MCF 10A (cell line): ENCODE results near the gene ZPLD1. TPM values are rescaled to one million over a fixed set of nuclear protein-coding genes. Genes with fewer than 3 reads are reported as not detected.

Experiments
- BruUV-seq: library from RNA; stranded (reverse); fragments of 400-500 nt; replicated peaks from 2 replicates; lab custom pipeline; 2021; lab: Mats Ljungman, UMichigan
- CTCF ChIA-PET: fragments of 300-600 bp; sonication (Branson Sonifier 250); formaldehyde crosslinking; extraction: SDS; loops from one replicate; lab custom pipeline; 2021; ENCODE audit warnings: antibody characterized with exemption, inconsistent platforms; lab: Yijun Ruan, JAX
- POLR2A ChIA-PET: fragments of 300-600, 350-650 bp; sonication (Branson Sonifier 250); formaldehyde crosslinking; extraction: SDS; loops from one replicate; lab custom pipeline; 2020; ENCODE audit warnings: antibody characterized with exemption, inconsistent platforms; lab: Yijun Ruan, JAX
- DNase-seq: peaks from one replicate; pipeline ENCODE4 v3.0.0-alpha.2; 2018; ENCODE audit not compliant: unreplicated experiment
- H3K27ac Mint-ChIP-seq: one replicate; pipeline ENCODE4 v1.8.0; 2022; ENCODE audit warnings: mild to moderate bottlenecking, low read depth, mixed read lengths; ENCODE audit not compliant: unreplicated experiment
- H3K27me3 Mint-ChIP-seq: one replicate; pipeline ENCODE4 v1.8.0; 2022; ENCODE audit warnings: mixed read lengths; ENCODE audit not compliant: insufficient read depth, unreplicated experiment
- H3K36me3 Mint-ChIP-seq: one replicate; pipeline ENCODE4 v1.8.0; 2022; ENCODE audit warnings: mild to moderate bottlenecking, moderate library complexity, mixed read lengths; ENCODE audit not compliant: insufficient read depth, unreplicated experiment
- H3K4me1 Mint-ChIP-seq: one replicate; pipeline ENCODE4 v1.8.0; 2022; ENCODE audit warnings: mixed read lengths; ENCODE audit not compliant: insufficient read depth, unreplicated experiment
- H3K4me3 Mint-ChIP-seq: one replicate; pipeline ENCODE4 v1.8.0; 2022; ENCODE audit warnings: mild to moderate bottlenecking, moderate library complexity, mixed read lengths; ENCODE audit not compliant: unreplicated experiment
- H3K9me3 Mint-ChIP-seq: one replicate; pipeline ENCODE4 v1.8.0; 2022; ENCODE audit warnings: mixed read lengths; ENCODE audit not compliant: unreplicated experiment
- CTCF ChIP-seq: fragments of 200-600 bp; IDR thresholded peaks from one replicate; pipeline ENCODE4 v1.8.0; 2022; ENCODE audit warnings: antibody characterized with exemption, mild to moderate bottlenecking; ENCODE audit not compliant: unreplicated experiment
- intact Hi-C: fragments of 100-400 bp; cut with micrococcal nuclease; formaldehyde crosslinking; loops from 2 replicates; pipeline ENCODE4 v1.14.1; 2022
- total RNA-seq: library from RNA; stranded (reverse); gene quantifications from 2 replicates; pipeline ENCODE4 v1.2.3, GENCODE V29; 2022

ZPLD1 gene
- total RNA-seq, 1 experiment from 2014 or later, result 0.12 TPM

- no peak for DNase-seq
- BruUV-seq, result no TSS peak
Observed at GRCh38 chr3:102454181-102454580, 19.4 kb downstream of the ZPLD1 start.

GRCh38 chr3:102457644-102458043 is 22.8 kb downstream of the ZPLD1 start:
- no peak for TF ChIP-seq CTCF
- Mint-ChIP-seq H3K4me3 (no peak overlapping the region), H3K27me3 (no peaks in the 10 kb centered on the region), H3K4me1 (peaks cover 13% of the 10 kb centered on the region), H3K36me3 (no peaks in the 10 kb centered on the region), H3K27ac (no peak overlapping the region), H3K9me3 (no peaks in the 10 kb centered on the region)
- no peak for DNase-seq
- CTCF ChIA-PET, result no interaction called here
- POLR2A ChIA-PET, result no interaction called here
- intact Hi-C loops, result no loop called here
- BruUV-seq, result no TSS peak

More at GRCh38 chr3:102454181-102454580, 19.4 kb downstream of the ZPLD1 start:
- H3K4me1 Mint-ChIP-seq, result peaks cover 7% of the 10 kb centered on the region
- TF ChIP-seq CTCF, result no peak
- no peaks in the 10 kb centered on the region for H3K27me3 Mint-ChIP-seq
- no peaks in the 10 kb centered on the region for H3K36me3 Mint-ChIP-seq
- CTCF ChIA-PET, result no interaction called here
- H3K9me3 Mint-ChIP-seq, result no peaks in the 10 kb centered on the region
- H3K4me3 Mint-ChIP-seq, result no peak overlapping the region
- no peak overlapping the region for H3K27ac Mint-ChIP-seq
- POLR2A ChIA-PET, result interaction anchor here (0.6 to 0.7 kb wide), 2 partner anchors 42 to 663 kb away, joined by 3 read pairs; no protein-coding TSS in a partner anchor
- intact Hi-C loops, result no loop called here

GRCh38 chr3:102460579-102460978 is 25.8 kb downstream of the ZPLD1 start:
- ChIA-PET POLR2A (interaction anchor here (0.7 kb wide), 1 partner anchor 960 kb away, joined by 3 read pairs; no protein-coding TSS in a partner anchor), CTCF (no interaction called here)
- H3K4me1 Mint-ChIP-seq, result peaks cover 13% of the 10 kb centered on the region
- H3K4me3 Mint-ChIP-seq, result no peak overlapping the region
- no peak for TF ChIP-seq CTCF
- no peaks in the 10 kb centered on the region for H3K9me3 Mint-ChIP-seq
- no peaks in the 10 kb centered on the region for H3K27me3 Mint-ChIP-seq
- no peaks in the 10 kb centered on the region for H3K36me3 Mint-ChIP-seq
- peak; percentile 28 for DNase-seq
- no peak overlapping the region for H3K27ac Mint-ChIP-seq
- BruUV-seq, result no TSS peak
- intact Hi-C loops, result loop anchor here (2.0 to 10.0 kb wide), 3 partner anchors 60 to 223 kb away; no protein-coding TSS in a partner anchor

- Mint-ChIP-seq H3K36me3 (no peaks in the 10 kb centered on the region), H3K4me3 (no peak overlapping the region), H3K27ac (no peak overlapping the region), H3K9me3 (no peaks in the 10 kb centered on the region), H3K4me1 (peaks cover 13% of the 10 kb centered on the region), H3K27me3 (no peaks in the 10 kb centered on the region)
- no peak for TF ChIP-seq CTCF
- no peak for DNase-seq
- no TSS peak for BruUV-seq
- POLR2A ChIA-PET, result no interaction called here
- intact Hi-C loops, result loop anchor here (5.0 to 10.0 kb wide), 2 partner anchors 109 to 227 kb away; no protein-coding TSS in a partner anchor
- CTCF ChIA-PET, result interaction anchor here (0.6 to 2.4 kb wide), 4 partner anchors 71 to 488 kb away, joined by 3 to 9 read pairs (median 4); no protein-coding TSS in a partner anchor
Observed at GRCh38 chr3:102464261-102464660, 29.4 kb downstream of the ZPLD1 start.
